ENCODE measurements around the gene HEYL.

DNA sequence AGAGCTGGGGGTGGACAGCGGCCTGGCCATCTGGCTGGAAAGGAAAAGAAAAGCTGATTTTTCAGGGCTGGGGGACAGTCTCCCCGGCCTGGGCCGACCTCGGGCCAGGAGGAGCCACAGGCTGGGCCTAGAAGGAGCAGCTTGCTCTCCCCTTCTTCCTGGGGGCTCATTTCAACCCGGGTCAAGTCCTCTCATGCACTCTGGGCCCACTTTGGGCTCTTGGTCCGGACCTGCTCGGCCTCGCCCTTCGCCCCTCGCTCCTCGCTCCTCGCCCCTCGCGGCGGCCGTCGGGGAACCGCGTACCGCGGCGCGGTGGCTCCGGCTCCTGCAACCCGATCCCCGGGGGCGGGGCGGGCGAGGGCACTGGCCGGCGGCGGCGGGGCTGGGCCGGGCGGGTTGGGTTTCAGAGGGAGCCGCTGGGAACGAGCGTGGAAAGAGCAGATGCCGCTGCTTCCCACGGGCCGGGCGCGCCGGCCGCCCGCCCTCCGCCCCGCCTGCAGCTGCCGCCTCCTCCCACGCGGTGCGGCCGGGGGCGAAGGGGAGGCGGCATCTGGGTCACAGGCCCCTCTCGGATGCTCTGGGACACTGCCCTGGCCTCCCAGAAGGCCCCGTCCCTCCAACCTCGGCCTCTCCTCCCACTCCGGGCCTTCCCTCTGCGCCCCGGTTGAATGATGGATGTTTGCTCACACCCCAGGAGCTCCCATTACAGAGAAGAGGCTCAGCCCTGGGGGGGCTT lies 6.6 kb downstream of the HEYL start:
- TF ChIP-seq, protein P1, sequence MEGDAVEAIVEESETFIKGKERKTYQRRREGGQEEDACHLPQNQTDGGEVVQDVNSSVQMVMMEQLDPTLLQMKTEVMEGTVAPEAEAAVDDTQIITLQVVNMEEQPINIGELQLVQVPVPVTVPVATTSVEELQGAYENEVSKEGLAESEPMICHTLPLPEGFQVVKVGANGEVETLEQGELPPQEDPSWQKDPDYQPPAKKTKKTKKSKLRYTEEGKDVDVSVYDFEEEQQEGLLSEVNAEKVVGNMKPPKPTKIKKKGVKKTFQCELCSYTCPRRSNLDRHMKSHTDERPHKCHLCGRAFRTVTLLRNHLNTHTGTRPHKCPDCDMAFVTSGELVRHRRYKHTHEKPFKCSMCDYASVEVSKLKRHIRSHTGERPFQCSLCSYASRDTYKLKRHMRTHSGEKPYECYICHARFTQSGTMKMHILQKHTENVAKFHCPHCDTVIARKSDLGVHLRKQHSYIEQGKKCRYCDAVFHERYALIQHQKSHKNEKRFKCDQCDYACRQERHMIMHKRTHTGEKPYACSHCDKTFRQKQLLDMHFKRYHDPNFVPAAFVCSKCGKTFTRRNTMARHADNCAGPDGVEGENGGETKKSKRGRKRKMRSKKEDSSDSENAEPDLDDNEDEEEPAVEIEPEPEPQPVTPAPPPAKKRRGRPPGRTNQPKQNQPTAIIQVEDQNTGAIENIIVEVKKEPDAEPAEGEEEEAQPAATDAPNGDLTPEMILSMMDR (IDR thresholded peaks at IDR 0.05; ENCODE audit: insufficient read depth, low read depth, low read length) = no peak
- TF ChIP-seq EZH2 (IDR thresholded peaks at IDR 0.05; ENCODE audit: insufficient read depth, low read length) = peak; percentile 63
